ENCODE measurements around the gene ELOVL5. TPM values are rescaled to one million over a fixed set of nuclear protein-coding genes. Genes with fewer than 3 reads are reported as not detected.
A peak's percentile ranks its signal among the peaks of the same experiment; 100 is the strongest.

Gene ELOVL5
- total and polyA plus RNA-seq, 2 donors (not counting 1 experiment from before 2014, with no cell fraction given), result 128 to 144 TPM

DNA sequence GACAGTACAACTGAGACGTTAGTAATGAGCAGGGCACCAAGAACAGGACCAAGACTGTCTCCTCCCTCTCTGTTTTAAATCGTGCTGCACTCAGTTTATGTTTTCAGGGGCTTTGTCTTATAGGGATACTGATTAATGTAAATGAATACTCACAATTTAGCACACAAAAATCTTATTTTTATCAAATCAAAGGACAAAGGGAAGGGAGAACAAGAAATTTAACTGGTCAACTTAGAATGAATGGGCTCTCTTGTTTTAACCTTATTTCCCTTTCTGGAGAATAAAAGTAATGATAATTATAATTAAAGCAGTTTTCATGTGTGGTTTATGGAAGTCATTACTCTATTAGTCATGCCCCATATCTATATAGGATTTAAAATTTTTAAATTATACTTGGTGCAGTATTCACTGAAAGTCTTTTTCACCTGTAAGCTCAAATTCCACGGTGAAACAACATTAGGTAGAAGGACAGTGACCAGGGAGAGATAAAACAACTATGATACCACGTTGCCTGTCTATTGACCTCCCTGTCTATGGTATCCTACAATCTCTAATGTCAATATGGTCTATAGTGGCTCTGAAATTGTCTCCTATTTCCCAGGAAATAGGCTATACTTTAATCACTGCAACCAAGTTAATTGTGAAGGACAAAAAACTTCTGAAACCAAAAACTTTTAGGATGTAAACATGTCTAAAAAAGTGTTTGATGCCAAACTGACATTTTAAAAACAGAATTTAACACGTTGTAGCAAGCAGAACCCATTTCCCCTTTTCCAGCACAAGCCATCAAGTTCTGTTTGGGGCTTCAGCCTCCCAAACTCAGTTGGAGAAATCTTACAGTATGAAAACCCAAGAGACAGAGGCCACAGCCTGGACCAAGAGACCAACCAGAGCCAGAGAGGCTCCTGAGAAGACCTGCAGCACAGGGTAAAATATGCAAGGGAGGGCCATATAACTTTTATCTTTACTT lies 15.0 kb downstream of the ELOVL5 start:
- DNase-seq (no peak), ATAC-seq (ENCODE audit: low read depth) (no peak)
- Mint-ChIP-seq H3K4me1 (peaks cover 81% of the 10 kb centered on the region), H3K9me3 (ENCODE audit: insufficient read depth) (no peaks in the 10 kb centered on the region), H3K4me3 (peak overlapping the region; percentile 83), H3K27ac (peak overlapping the region; percentile 92), H3K27me3 (no peaks in the 10 kb centered on the region)
- H3K27ac ChIP-seq (ENCODE audit: low read length in 2 of 2), result peak overlapping the region; percentile 98
- peak overlapping the region; percentile 74 for H3K4me2 ChIP-seq (replicated peaks; ENCODE audit: low read depth, low read length, poor library complexity, severe bottlenecking)
- peaks cover 98% of the 10 kb centered on the region for H3K79me2 ChIP-seq (ENCODE audit: control insufficient read depth, insufficient read depth, low read length)
- H4K20me1 ChIP-seq (ENCODE audit: control insufficient read depth, insufficient read depth, low read length, poor library complexity, severe bottlenecking), result peaks cover 15% of the 10 kb centered on the region
- TF ChIP-seq EZH2 (IDR thresholded peaks at IDR 0.05; ENCODE audit: borderline replicate concordance, insufficient read depth, low read depth, low read length, poor library complexity, severe bottlenecking), result no peak
- TF ChIP-seq, protein P1, sequence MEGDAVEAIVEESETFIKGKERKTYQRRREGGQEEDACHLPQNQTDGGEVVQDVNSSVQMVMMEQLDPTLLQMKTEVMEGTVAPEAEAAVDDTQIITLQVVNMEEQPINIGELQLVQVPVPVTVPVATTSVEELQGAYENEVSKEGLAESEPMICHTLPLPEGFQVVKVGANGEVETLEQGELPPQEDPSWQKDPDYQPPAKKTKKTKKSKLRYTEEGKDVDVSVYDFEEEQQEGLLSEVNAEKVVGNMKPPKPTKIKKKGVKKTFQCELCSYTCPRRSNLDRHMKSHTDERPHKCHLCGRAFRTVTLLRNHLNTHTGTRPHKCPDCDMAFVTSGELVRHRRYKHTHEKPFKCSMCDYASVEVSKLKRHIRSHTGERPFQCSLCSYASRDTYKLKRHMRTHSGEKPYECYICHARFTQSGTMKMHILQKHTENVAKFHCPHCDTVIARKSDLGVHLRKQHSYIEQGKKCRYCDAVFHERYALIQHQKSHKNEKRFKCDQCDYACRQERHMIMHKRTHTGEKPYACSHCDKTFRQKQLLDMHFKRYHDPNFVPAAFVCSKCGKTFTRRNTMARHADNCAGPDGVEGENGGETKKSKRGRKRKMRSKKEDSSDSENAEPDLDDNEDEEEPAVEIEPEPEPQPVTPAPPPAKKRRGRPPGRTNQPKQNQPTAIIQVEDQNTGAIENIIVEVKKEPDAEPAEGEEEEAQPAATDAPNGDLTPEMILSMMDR (IDR thresholded peaks at IDR 0.05), result no peak
- no peaks in the 10 kb centered on the region for H3K27me3 ChIP-seq (replicated peaks in 1 of 4; ENCODE audit: control extremely low read depth in 1 of 4, control insufficient read depth in 3 of 4, insufficient read depth in 4 of 4, low read length in 3 of 4)
- CTCF ChIA-PET, result no interaction called here
- no peak overlapping the region for H2AFZ ChIP-seq (ENCODE audit: insufficient read depth, low read depth, low read length, poor library complexity, severe bottlenecking)
- peak overlapping the region in 4 of 5 experiments; percentile 38 to 63 (median 52) for H3K4me3 ChIP-seq (ENCODE audit: control extremely low read depth in 1 of 5, extremely low read depth in 1 of 5, insufficient read depth in 1 of 5, low read depth in 2 of 5, low read length in 4 of 5)
- peak overlapping the region; percentile 40 for H3K9ac ChIP-seq (ENCODE audit: low read length)
- peaks cover 69 to 76% of the 10 kb centered on the region in 2 donors for H3K4me1 ChIP-seq (ENCODE audit: control insufficient read depth in 2 of 2, insufficient read depth in 2 of 2, low read length in 2 of 2)
- H3K36me3 ChIP-seq (replicated peaks in 1 of 2; ENCODE audit: control extremely low read depth in 1 of 2, control insufficient read depth in 1 of 2, extremely low read depth in 1 of 2, insufficient read depth in 2 of 2, low read length in 1 of 2), result peaks cover 7 to 49% of the 10 kb centered on the region in 2 experiments
- no peaks in the 10 kb centered on the region for H3K9me3 ChIP-seq (ENCODE audit: control extremely low read depth in 1 of 3, control insufficient read depth in 2 of 3, insufficient read depth in 1 of 3, low read length in 2 of 3)
- intact Hi-C loops (cut with micrococcal nuclease), result loop anchor here (2.0 kb wide), 1 partner anchor 33 kb away; no protein-coding TSS in a partner anchor
- POLR2A ChIA-PET, result no interaction called here
- WGBS (ENCODE audit: insufficient coverage), result 0% methylated on average over 1 of the region's 5 CpGs

DNA sequence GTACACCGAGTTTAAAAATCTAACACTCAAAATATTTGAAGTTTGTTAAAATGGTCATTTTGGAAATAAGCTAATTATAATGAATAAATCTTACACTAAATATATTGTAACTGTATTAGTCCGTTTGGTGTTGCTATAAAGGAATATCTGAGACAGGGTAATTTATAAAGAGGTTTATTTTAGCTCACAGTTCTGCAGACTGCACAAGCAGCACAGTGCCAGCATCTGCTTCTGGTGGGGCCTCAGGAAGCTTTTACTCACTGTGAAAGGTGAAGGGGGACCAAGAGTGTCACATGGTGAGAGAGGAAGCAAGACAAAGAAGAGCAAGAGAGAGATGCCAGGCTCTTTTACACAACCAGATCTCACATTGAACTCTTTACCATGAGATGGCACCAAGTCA lies 17.1 kb downstream of the ELOVL5 start:
- TF ChIP-seq, protein P1 (IDR thresholded peaks at IDR 0.05), result no peak
- no peak for TF ChIP-seq EZH2 (IDR thresholded peaks at IDR 0.05; ENCODE audit: borderline replicate concordance, insufficient read depth, low read depth, low read length, poor library complexity, severe bottlenecking)
- DNase-seq (no peak), ATAC-seq (ENCODE audit: low read depth) (no peak)
- peak overlapping the region; percentile 74 for H3K4me2 ChIP-seq (replicated peaks; ENCODE audit: low read depth, low read length, poor library complexity, severe bottlenecking)
- POLR2A ChIA-PET, result no interaction called here
- H3K27ac ChIP-seq (ENCODE audit: low read length in 2 of 2), result peak overlapping the region; percentile 2 to 98
- H4K20me1 ChIP-seq (ENCODE audit: control insufficient read depth, insufficient read depth, low read length, poor library complexity, severe bottlenecking), result peaks cover 24% of the 10 kb centered on the region
- H3K79me2 ChIP-seq (ENCODE audit: control insufficient read depth, insufficient read depth, low read length), result peaks cover 98% of the 10 kb centered on the region
- CTCF ChIA-PET, result interaction anchor here (1.1 to 2.3 kb wide), 3 partner anchors 9 to 159 kb away, joined by 3 to 10 read pairs (median 8); no protein-coding TSS in a partner anchor
- peaks cover 69% of the 10 kb centered on the region in 2 donors for H3K4me1 ChIP-seq (ENCODE audit: control insufficient read depth in 2 of 2, insufficient read depth in 2 of 2, low read length in 2 of 2)
- H3K4me1 Mint-ChIP-seq, result peaks cover 80% of the 10 kb centered on the region
- peak overlapping the region; percentile 74 for H3K27ac Mint-ChIP-seq
- no peaks in the 10 kb centered on the region for H3K27me3 Mint-ChIP-seq
- H3K9me3 Mint-ChIP-seq (ENCODE audit: insufficient read depth), result no peaks in the 10 kb centered on the region
- no peaks in the 10 kb centered on the region for H3K9me3 ChIP-seq (ENCODE audit: control extremely low read depth in 1 of 3, control insufficient read depth in 2 of 3, insufficient read depth in 1 of 3, low read length in 2 of 3)
- H2AFZ ChIP-seq (ENCODE audit: insufficient read depth, low read depth, low read length, poor library complexity, severe bottlenecking), result no peak overlapping the region
- H3K4me3 Mint-ChIP-seq, result peak overlapping the region; percentile 21
- H3K9ac ChIP-seq (ENCODE audit: low read length), result no peak overlapping the region
- no peaks in the 10 kb centered on the region for H3K27me3 ChIP-seq (replicated peaks in 1 of 4; ENCODE audit: control extremely low read depth in 1 of 4, control insufficient read depth in 3 of 4, insufficient read depth in 4 of 4, low read length in 3 of 4)
- intact Hi-C loops (cut with micrococcal nuclease), result no loop called here
- no CpG with 5 or more reads among the region's 2 CpGs for WGBS (ENCODE audit: insufficient coverage)
- no peak overlapping the region for H3K4me3 ChIP-seq (ENCODE audit: control extremely low read depth in 1 of 5, extremely low read depth in 1 of 5, insufficient read depth in 1 of 5, low read depth in 2 of 5, low read length in 4 of 5)
- H3K36me3 ChIP-seq (replicated peaks in 1 of 2; ENCODE audit: control extremely low read depth in 1 of 2, control insufficient read depth in 1 of 2, extremely low read depth in 1 of 2, insufficient read depth in 2 of 2, low read length in 1 of 2), result peaks cover 9 to 41% of the 10 kb centered on the region in 2 experiments
